Duodenal mucosa (tissue), 2 donors: ENCODE results near the gene ZNF263.

Experiments used
- H3K27ac ChIP-seq: one replicate; pipeline ENCODE4 v1.7.0; 2013; ENCODE audit warnings: low read depth, low read length
- H3K27me3 ChIP-seq, 2 donors: one replicate each; pipeline ENCODE4 v1.7.0; 2013; ENCODE audit warnings: low read length in 2 of 2, control low read depth in 1 of 2; ENCODE audit not compliant: insufficient read depth in 2 of 2, control insufficient read depth in 1 of 2
- H3K36me3 ChIP-seq, 2 donors: one replicate each; pipeline ENCODE4 v1.7.0; 2013; ENCODE audit warnings: low read length in 2 of 2, control low read depth in 1 of 2; ENCODE audit not compliant: insufficient read depth in 2 of 2, control insufficient read depth in 1 of 2
- H3K4me1 ChIP-seq, 2 donors: one replicate each; pipeline ENCODE4 v1.7.0; 2013; ENCODE audit warnings: low read length in 2 of 2, control low read depth in 1 of 2; ENCODE audit not compliant: insufficient read depth in 2 of 2, control insufficient read depth in 1 of 2
- H3K4me3 ChIP-seq, 2 donors: one replicate each; pipeline ENCODE4 v1.7.0; 2013; ENCODE audit warnings: low read length in 2 of 2, low read depth in 1 of 2
- H3K9ac ChIP-seq, 2 donors: one replicate each; pipeline ENCODE4 v1.7.0; 2013; ENCODE audit warnings: low read length in 2 of 2, low read depth in 1 of 2
- H3K9me3 ChIP-seq, 2 donors: one replicate each; pipeline ENCODE4 v1.7.0; 2013; ENCODE audit warnings: low read length in 2 of 2, control low read depth in 1 of 2; ENCODE audit not compliant: control insufficient read depth in 1 of 2

Gene ZNF263

DNA sequence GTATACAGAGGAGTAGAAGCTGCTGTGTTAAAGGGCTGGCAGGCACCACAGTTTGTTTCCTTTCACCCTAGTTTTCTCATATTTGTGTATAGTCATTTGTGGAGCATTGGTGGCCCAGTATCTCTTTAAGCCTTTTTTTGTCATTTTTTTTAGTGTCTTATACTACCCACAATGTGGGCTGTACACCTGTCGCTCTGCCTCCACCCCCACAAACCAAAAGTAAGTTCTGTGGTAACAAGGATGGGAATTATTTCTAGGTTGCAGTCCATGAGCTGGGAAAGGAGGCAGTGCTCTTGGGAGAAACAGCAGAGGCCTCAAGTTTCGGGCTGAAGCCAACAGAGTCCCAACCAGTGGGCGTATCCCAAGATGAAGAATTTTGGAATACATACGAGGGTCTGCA is 28.2 kb downstream of the ZNF263 start:
- Histone ChIP-seq H3K4me1 (no peaks in the 10 kb centered on the region), H3K36me3 (peaks cover 57 to 58% of the 10 kb centered on the region in 2 donors), H3K4me3 (no peak overlapping the region), H3K9ac (no peak overlapping the region), H3K27me3 (no peaks in the 10 kb centered on the region), H3K27ac (no peak overlapping the region), H3K9me3 (peaks cover 74 to 85% of the 10 kb centered on the region in 2 donors)

DNA sequence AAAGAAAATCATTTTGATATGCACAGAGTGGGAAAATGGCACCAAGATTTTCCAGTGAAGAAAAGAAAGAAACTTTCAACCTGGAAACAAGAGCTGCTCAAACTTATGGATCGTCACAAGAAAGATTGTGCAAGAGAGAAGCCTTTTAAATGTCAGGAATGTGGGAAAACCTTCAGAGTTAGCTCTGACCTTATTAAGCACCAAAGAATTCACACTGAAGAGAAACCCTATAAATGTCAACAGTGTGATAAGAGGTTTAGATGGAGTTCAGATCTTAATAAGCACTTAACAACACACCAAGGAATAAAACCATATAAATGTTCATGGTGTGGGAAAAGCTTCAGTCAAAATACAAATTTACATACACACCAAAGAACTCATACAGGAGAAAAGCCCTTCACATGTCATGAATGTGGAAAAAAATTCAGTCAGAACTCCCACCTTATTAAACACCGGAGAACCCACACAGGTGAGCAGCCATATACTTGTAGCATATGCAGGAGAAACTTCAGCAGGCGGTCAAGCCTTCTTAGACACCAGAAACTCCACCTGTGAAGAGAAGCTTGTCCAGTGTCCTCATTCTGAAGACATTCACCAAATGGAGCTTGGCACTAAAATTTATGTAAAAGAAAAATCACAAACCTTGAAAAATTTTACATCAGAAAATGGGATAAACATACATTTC is 34.2 kb downstream of the ZNF263 start:
- H3K27me3 ChIP-seq: no peaks in the 10 kb centered on the region
- H3K9ac ChIP-seq: no peak overlapping the region
- H3K4me1 ChIP-seq: no peaks in the 10 kb centered on the region
- peak overlapping the region; percentile 38 to 50 for H3K4me3 ChIP-seq
- peaks cover 47 to 57% of the 10 kb centered on the region in 2 donors for H3K36me3 ChIP-seq
- H3K27ac ChIP-seq: no peak overlapping the region
- peaks cover 87 to 90% of the 10 kb centered on the region in 2 donors for H3K9me3 ChIP-seq

DNA sequence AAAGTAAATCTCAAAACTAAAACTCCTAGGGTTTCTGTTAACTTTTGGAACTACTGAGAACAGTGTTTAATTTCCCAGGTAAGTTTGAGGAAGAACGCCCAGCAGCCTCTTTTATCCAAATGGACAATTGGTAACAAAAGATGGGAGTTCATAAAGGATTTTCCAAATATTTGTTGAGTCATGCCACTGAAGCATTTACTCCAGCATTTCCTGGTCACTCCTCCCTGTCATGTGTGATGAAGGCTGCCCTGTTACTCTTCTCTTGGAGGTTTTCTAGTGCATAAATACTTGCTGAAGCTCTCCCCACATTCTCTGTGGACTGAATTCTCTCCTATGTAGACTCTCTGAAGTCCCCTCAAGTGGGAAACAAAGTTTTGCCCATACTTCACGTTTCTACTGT is 38.5 kb downstream of the ZNF263 start:
- peaks cover 14 to 21% of the 10 kb centered on the region in 2 donors for H3K36me3 ChIP-seq
- H3K9ac ChIP-seq: no peak overlapping the region
- H3K4me3 ChIP-seq: no peak overlapping the region
- H3K4me1 ChIP-seq: no peaks in the 10 kb centered on the region
- H3K27me3 ChIP-seq: no peaks in the 10 kb centered on the region
- H3K27ac ChIP-seq: no peak overlapping the region
- peaks cover 57 to 74% of the 10 kb centered on the region in 2 donors for H3K9me3 ChIP-seq

DNA sequence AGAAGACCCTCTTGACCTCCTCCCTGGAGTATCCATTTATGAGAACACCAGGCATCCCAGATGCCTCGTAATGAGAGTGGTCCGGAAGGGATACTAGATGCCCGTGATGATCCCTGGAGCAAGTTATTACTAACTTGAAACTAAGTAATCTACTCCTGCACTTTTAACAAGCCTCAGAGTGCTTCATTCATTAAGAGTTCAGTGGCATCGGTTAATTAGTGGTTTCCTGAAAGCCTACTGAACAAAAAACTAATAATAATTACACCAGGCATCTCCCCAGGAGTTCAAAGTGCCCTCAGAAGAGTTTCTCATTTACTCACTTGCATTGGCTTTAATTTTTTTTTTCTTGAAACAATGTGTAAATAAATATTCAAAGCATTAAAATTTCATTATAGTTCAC is 44.2 kb downstream of the ZNF263 start:
- peaks cover 8 to 14% of the 10 kb centered on the region in 2 donors for H3K4me1 ChIP-seq
- H3K9me3 ChIP-seq: peaks cover 9 to 23% of the 10 kb centered on the region in 2 donors
- peak overlapping the region in 1 of 2 donors; percentile 7 for H3K4me3 ChIP-seq
- H3K27ac ChIP-seq: no peak overlapping the region
- no peak overlapping the region for H3K9ac ChIP-seq
- H3K36me3 ChIP-seq: no peaks in the 10 kb centered on the region
- H3K27me3 ChIP-seq: no peaks in the 10 kb centered on the region

DNA sequence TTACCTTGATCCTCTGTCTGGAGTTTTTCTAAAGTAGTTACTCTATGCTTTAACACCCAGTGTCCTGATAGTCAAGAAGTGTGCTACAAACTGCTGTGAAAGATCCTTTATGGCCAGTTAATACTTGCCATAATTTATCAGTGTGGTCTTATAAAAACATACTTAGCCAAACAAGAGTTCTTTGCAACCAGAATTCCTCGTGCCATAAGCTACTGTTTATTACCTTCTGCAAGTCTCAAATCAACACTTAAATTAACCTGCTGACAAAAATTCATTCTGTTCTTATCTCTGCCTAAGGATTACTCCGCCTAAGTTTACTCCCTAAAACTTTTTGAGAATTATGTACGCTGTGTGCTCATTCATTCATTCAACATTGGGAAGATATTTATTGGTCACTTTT is 44.8 kb downstream of the ZNF263 start:
- Histone ChIP-seq H3K36me3 (no peaks in the 10 kb centered on the region), H3K27ac (peak overlapping the region; percentile 6), H3K4me1 (peaks cover 8 to 14% of the 10 kb centered on the region in 2 donors), H3K4me3 (peak overlapping the region in 1 of 2 donors; percentile 24), H3K27me3 (no peaks in the 10 kb centered on the region), H3K9ac (no peak overlapping the region), H3K9me3 (peaks cover 9 to 19% of the 10 kb centered on the region in 2 donors)

DNA sequence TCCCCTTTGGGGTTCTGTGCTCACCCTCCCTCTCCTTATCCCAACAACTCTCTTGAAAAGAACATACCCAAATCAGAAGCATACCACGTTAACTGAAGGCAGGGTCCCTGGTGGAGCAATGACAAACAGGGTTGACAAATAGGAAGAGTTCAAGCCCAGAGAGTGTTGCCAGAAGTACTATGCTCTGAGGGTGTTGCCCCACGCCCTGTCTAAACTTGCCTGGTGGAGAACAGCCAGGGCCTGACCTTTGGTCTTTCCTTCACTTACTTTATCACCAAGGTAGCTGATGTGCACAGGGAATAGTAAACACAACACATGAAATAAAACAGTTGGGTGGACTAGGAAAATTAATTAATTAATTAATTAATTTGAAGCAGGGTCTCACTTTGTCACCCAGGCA is 45.4 kb downstream of the ZNF263 start:
- Histone ChIP-seq H3K9ac (no peak overlapping the region), H3K4me1 (peaks cover 8 to 14% of the 10 kb centered on the region in 2 donors), H3K36me3 (no peaks in the 10 kb centered on the region), H3K27me3 (no peaks in the 10 kb centered on the region), H3K9me3 (peaks cover 7 to 13% of the 10 kb centered on the region in 2 donors), H3K27ac (peak overlapping the region; percentile 6), H3K4me3 (peak overlapping the region in 1 of 2 donors; percentile 24)
